Posterior cingulate gyrus (tissue), 11 donors: ENCODE data around the gene MYBPHL.

ENCODE experiments used
- DNase-seq, 10 donors: peaks; one replicate each; pipeline versions ENCODE4 v3.0.0 to v3.0.0-alpha.2; 2020 to 2021; ENCODE audit warnings: mixed read lengths in 3 of 10
- intact Hi-C: fragments of 100-400 bp; cut with DNase I; formaldehyde crosslinking; loops from one replicate; pipeline ENCODE4 v1.15.1; 2023

MYBPHL gene

DNA sequence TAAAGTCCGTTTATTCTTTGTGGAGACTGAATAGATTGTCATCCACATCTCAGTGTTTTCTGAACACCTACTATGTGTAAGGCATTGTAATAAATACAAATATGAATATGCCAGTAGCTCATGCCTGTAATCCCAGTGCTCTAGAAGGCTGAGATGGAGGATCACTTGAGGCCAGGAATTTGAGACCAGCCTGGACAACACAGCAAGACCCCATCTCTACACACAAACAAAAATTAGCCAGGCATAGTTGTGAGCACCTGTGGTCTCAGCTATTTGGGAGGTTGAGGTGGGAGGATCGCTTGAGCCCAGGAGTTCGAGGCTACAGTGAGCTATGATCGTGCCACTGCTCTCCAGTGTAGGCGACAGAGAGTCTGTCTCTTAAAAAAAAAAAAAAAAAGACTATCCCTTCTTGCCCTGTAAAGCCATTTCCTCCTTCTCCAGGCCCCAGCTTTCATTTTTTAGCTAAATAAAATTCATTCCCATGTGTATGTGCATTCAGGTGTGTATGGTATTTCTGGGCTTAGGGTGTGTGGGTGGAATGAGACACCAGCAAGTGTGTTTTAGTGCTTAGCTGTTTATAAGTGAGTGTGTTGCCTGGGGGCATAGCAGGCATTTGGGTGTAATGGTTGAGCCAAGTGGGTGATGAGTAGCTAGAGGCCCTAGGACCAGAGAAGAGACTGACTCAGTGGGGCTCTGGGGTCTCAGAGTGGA, 49.7 kb downstream of the MYBPHL start:
- intact Hi-C loops: no loop called here
- DNase-seq: no peak

DNA sequence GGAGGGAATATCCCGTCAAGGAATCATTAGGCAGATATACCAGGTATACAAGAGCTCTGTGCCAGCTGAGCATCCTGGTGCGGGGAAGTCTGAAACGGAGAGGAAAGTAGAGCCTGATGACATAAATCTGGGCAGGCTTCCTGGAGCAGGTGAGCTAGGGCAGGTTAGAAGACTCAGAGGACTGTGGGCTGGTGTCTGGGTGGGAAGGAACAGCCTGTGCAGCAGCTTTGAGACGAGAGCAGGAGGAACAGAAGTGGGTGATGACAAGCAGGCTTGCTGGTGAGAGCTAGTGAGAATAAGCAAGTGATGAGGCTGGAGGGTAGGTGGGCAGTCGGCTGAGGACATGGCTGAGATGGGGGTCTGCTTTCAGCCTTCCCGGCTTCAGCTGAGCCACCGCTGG, 50.7 kb downstream of the MYBPHL start:
- peak in 5 of 10 donors; percentile 43 to 93 (median 79) for DNase-seq
- intact Hi-C loops: no loop called here

DNA sequence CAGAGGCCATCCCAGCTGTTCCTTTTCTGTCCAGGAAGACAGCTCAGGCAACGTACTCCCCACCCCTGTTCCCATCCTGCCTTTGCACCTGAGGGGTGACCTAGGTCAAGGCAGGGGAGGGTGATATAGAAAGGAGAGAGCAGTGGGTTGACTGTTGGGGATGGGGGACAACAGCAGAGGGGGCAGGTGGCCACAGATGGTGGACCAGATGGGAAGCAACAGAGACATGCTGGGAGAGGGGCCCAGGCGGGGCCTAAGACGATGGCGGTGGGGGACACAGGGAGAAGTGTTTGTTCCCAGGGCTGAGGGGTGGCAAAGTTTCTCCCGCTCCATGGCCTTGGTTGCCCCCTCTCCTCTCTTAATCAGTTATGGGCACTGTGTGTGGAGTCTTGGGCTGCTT, 51.1 kb downstream of the MYBPHL start:
- no peak for DNase-seq
- intact Hi-C loops: no loop called here

DNA sequence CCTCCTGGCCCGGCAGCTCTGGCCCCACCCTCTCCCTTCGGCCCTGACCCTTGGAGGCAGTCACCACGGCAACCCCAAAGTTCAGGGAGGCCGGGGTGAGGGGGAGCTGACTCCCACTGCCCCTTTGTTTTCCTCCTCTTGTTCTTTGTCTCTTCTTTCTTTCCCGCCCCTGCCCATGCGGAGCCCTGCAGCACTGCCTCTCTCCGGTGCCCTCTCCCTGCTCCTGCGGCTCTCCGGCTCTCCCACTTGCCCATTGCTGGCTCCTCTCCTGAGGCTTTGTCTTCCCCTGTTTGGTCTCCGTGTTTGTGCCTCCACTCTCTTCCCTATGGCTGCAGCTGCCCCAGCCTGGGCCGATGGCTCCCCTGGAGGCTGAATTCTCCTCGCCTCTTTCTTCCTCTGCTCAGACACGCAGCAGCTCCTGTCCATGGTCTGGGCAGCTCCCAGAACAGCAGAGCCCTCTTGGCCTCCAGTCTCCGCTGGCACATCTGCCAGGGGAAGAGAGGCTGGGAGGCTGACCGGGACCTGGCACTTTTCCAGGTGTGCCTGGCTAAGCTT, 51.6 kb downstream of the MYBPHL start:
- intact Hi-C loops: no loop called here

GRCh38 chr1:109254621-109255096, 52.2 kb downstream of the MYBPHL start:
- intact Hi-C loops: no loop called here
- peak in 4 of 10 donors; percentile 24 to 86 (median 77) for DNase-seq

More for the DNA sequence above, 51.6 kb downstream of the MYBPHL start:
- DNase-seq: peak in 4 of 10 donors; percentile 28 to 89 (median 80)

DNA sequence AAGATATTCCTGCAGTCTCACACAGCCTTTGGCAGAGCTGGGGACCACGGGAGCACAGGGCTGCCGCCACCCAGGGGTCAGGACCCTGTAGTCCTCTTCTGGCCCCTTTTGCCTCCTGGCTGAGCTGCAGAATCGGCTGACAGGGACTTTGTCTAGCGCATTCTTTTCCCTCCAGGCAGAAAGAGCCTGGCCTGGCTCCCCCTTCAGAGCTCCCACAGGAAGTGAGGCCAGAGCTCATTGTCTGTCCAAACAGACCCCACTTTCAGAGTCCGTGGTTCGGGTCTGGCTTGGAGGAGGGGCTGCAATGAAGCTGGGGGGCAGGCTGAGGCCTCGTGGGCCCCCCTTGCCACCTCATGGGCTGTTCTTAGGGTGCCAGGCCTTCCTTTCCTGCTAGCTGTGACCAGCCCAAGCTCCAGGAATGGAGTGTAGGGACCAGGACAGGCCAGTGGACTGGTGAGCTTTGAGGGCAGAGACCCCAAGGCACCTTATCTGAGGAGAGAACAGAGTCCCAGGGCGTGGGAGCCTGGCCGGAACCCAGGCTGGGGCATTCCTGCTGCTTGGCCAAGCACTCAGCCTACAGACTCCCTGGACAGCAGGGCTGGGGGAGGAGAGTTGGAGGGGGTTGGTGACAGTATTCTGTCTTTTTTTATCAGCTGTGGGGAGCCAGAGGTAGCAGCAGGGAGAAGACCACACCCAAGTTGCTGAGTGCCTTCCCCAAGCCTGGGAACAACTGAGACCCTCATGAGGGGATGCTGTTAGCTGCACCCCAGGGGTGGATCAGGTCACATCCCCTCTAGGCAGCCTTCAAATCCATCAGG, 52.8 kb downstream of the MYBPHL start:
- intact Hi-C loops: no loop called here
- peak in 7 of 10 donors; percentile 52 to 94 (median 65) for DNase-seq

DNA sequence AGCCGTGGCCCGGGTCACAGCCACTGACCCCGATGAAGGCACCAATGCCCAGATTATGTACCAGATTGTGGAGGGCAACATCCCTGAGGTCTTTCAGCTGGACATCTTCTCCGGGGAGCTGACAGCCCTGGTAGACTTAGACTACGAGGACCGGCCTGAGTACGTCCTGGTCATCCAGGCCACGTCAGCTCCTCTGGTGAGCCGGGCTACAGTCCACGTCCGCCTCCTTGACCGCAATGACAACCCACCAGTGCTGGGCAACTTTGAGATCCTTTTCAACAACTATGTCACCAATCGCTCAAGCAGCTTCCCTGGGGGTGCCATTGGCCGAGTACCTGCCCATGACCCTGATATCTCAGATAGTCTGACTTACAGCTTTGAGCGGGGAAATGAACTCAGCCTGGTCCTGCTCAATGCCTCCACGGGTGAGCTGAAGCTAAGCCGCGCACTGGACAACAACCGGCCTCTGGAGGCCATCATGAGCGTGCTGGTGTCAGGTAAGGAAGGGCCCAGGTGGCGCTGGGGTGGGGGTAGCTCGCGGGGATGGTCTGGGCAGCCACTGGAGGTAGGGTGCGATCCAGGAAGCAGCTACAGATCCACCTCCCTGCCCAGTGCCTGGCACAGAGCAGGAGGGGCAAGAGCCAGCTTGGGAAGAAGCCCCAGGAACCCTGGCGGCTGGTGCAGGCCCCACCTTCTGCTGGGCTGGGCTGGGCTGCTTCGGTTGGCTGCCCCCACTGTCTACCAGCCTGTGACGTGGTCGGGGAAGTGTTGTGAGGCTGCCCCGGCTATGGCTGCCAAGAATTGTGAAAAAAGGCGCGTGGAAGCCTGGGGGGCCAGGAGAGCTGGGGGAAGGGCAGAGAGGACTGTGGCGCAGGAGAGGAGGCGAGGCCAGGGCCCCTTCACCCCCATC, 53.7 kb downstream of the MYBPHL start:
- intact Hi-C loops: no loop called here
- peak; percentile 75 to 97 (median 85) for DNase-seq

GRCh38 chr1:109252167-109252892, 54.5 kb downstream of the MYBPHL start:
- intact Hi-C loops: no loop called here
- peak in 5 of 10 donors; percentile 8 to 76 (median 50) for DNase-seq

DNA sequence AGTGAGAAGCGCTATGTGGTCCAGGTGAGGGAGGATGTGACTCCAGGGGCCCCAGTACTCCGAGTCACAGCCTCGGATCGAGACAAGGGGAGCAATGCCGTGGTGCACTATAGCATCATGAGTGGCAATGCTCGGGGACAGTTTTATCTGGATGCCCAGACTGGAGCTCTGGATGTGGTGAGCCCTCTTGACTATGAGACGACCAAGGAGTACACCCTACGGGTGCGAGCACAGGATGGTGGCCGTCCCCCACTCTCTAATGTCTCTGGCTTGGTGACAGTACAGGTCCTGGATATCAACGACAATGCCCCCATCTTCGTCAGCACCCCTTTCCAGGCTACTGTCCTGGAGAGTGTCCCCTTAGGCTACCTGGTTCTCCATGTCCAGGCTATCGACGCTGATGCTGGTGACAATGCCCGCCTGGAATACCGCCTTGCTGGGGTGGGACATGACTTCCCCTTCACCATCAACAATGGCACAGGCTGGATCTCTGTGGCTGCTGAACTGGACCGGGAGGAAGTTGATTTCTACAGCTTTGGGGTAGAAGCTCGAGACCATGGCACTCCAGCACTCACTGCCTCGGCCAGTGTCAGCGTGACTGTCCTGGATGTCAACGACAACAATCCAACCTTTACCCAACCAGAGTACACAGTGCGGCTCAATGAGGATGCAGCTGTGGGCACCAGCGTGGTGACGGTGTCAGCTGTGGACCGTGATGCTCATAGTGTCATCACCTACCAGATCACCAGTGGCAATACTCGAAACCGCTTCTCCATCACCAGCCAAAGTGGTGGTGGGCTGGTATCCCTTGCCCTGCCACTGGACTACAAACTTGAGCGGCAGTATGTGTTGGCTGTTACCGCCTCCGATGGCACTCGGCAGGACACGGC, 55.3 kb downstream of the MYBPHL start:
- peak in 3 of 10 donors; percentile 24 to 47 (median 39) for DNase-seq
- intact Hi-C loops: no loop called here

DNA sequence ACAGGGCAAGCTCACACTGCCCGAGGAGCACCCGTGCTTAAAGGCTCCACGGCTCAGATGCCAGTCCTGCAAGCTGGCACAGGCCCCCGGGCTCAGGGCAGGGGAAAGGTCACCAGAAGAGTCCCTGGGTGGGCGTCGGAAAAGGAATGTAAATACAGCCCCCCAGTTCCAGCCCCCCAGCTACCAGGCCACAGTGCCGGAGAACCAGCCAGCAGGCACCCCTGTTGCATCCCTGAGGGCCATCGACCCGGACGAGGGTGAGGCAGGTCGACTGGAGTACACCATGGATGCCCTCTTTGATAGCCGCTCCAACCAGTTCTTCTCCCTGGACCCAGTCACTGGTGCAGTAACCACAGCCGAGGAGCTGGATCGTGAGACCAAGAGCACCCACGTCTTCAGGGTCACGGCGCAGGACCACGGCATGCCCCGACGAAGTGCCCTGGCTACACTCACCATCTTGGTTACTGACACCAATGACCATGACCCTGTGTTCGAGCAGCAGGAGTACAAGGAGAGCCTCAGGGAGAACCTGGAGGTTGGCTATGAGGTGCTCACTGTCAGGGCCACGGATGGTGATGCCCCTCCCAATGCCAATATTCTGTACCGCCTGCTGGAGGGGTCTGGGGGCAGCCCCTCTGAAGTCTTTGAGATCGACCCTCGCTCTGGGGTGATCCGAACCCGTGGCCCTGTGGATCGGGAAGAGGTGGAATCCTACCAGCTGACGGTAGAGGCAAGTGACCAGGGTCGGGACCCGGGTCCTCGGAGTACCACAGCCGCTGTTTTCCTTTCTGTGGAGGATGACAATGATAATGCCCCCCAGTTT, 56.1 kb downstream of the MYBPHL start:
- DNase-seq: peak in 4 of 10 donors; percentile 11 to 71 (median 57)
- intact Hi-C loops: no loop called here

- DNase-seq: peak in 5 of 10 donors; percentile 28 to 83 (median 68)
- intact Hi-C loops: no loop called here
Observed at GRCh38 chr1:109249654-109250401, 57.0 kb downstream of the MYBPHL start.

- intact Hi-C loops: no loop called here
Observed at GRCh38 chr1:109248797-109249629, 57.8 kb downstream of the MYBPHL start, which contains the start of gene CELSR2. CELSR2 (plus strand) TSS chr1:109249539; CDS start chr1:109250080, 541 bp downstream.

GRCh38 chr1:109248444-109248796, 58.4 kb downstream of the MYBPHL start:
- intact Hi-C loops: no loop called here
- peak in 2 of 10 donors; percentile 32 to 36 for DNase-seq

More at GRCh38 chr1:109248797-109249629, 57.8 kb downstream of the MYBPHL start, which contains the start of gene CELSR2:
- peak in 9 of 10 donors; percentile 50 to 97 (median 76) for DNase-seq

GRCh38 chr1:109247401-109248365, 59.1 kb downstream of the MYBPHL start:
- intact Hi-C loops: no loop called here
- peak in 3 of 10 donors; percentile 8 to 42 (median 24) for DNase-seq
